Measurements from ENCODE around the gene BABAM2.
"Not testable (repeated sequence)": the region's sequence is repeated elsewhere in the genome, so short reads cannot be mapped to it uniquely, and the experiment has no call there.

The BABAM2 gene

GRCh38 chr2:27976308-27976707, 85.8 kb downstream of the BABAM2 start:
- no peak for DNase-seq (ENCODE audit: low read depth, low spot score)

- DNase-seq (ENCODE audit: low read depth, low spot score): no peak
Observed at GRCh38 chr2:27977731-27978312, 87.3 kb downstream of the BABAM2 start.

- not testable (repeated sequence) for DNase-seq (ENCODE audit: low read depth, low spot score)
Observed at GRCh38 chr2:27978761-27979160, 88.2 kb downstream of the BABAM2 start.

- DNase-seq (ENCODE audit: low read depth, low spot score): no peak
Observed at GRCh38 chr2:27980242-27980641, 89.7 kb downstream of the BABAM2 start.

GRCh38 chr2:27984153-27984552, 93.6 kb downstream of the BABAM2 start:
- DNase-seq (ENCODE audit: low read depth, low spot score): no peak

GRCh38 chr2:27988306-27988705, 97.8 kb downstream of the BABAM2 start:
- no peak for DNase-seq (ENCODE audit: low read depth, low spot score)

- no peak for DNase-seq (ENCODE audit: low read depth, low spot score)
Observed at GRCh38 chr2:27988718-27989117, 98.2 kb downstream of the BABAM2 start.

- DNase-seq (ENCODE audit: low read depth, low spot score): no peak
Observed at GRCh38 chr2:27989149-27989548, 98.6 kb downstream of the BABAM2 start.

GRCh38 chr2:27990030-27990590, 99.6 kb downstream of the BABAM2 start:
- DNase-seq (ENCODE audit: low read depth, low spot score): no peak

- no peak for DNase-seq (ENCODE audit: low read depth, low spot score)
Observed at GRCh38 chr2:27991146-27991545, 100.6 kb downstream of the BABAM2 start.

- DNase-seq (ENCODE audit: low read depth, low spot score): no peak
Observed at GRCh38 chr2:27992787-27993401, 102.4 kb downstream of the BABAM2 start.

- no peak for DNase-seq (ENCODE audit: low read depth, low spot score)
Observed at GRCh38 chr2:27993402-27993787, 102.9 kb downstream of the BABAM2 start.

GRCh38 chr2:27993950-27994728, 103.6 kb downstream of the BABAM2 start:
- DNase-seq (ENCODE audit: low read depth, low spot score): no peak

- no peak for DNase-seq (ENCODE audit: low read depth, low spot score)
Observed at GRCh38 chr2:27996156-27996922, 105.8 kb downstream of the BABAM2 start.

- DNase-seq (ENCODE audit: low read depth, low spot score): no peak
Observed at GRCh38 chr2:28000287-28000686, 109.8 kb downstream of the BABAM2 start.

GRCh38 chr2:28002181-28002580, 111.7 kb downstream of the BABAM2 start:
- DNase-seq (ENCODE audit: low read depth, low spot score): no peak

- no peak for DNase-seq (ENCODE audit: low read depth, low spot score)
Observed at GRCh38 chr2:28004086-28004485, 113.6 kb downstream of the BABAM2 start.

- no peak for DNase-seq (ENCODE audit: low read depth, low spot score)
Observed at GRCh38 chr2:28009732-28010131, 119.2 kb downstream of the BABAM2 start.

GRCh38 chr2:28011322-28011737, 120.8 kb downstream of the BABAM2 start:
- no peak for DNase-seq (ENCODE audit: low read depth, low spot score)

- not testable (repeated sequence) for DNase-seq (ENCODE audit: low read depth, low spot score)
Observed at GRCh38 chr2:28018474-28018873, 127.9 kb downstream of the BABAM2 start.

GRCh38 chr2:28019521-28019920, 129.0 kb downstream of the BABAM2 start:
- DNase-seq (ENCODE audit: low read depth, low spot score): not testable (repeated sequence)

- no peak for DNase-seq (ENCODE audit: low read depth, low spot score)
Observed at GRCh38 chr2:28021898-28022297, 131.4 kb downstream of the BABAM2 start.

Measured in activated naive CD8-positive, alpha-beta T cell treated with anti-CD3 and anti-CD28 coated beads, Interleukin-2, amount 50 U/mL, for 16 hours (primary cell).